HL-60/S4 (cell line): Measurements from ENCODE around the gene SEC11C.

ENCODE experiments used
- in situ Hi-C: fragments of 300-500 bp; cut with MboI; formaldehyde crosslinking; loops from 2 replicates; pipeline ENCODE4 v1.14.3; 2022; ENCODE audit warnings: low sequenced_read_pairs

SEC11C gene

DNA sequence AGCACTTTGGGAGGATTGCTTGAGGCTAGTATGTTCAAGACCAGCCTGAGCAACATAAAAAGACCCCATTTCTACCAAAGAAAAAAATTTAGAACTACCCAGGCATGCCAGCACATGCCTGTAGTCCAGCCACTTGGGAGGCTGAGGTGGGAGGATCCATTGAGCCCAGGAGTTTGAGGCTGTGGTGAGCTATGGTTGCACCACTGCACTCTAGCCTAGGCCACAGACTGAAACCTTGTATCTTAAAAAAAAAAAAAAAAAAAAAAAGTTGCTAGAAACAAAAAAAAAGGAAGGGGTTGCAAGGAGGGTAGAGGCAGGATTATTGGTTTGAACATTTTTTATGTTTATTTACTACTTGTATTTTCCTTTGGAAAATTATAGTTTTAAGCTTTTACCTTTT, 4.8 kb downstream of the SEC11C start:
- in situ Hi-C loops, result no loop called here

DNA sequence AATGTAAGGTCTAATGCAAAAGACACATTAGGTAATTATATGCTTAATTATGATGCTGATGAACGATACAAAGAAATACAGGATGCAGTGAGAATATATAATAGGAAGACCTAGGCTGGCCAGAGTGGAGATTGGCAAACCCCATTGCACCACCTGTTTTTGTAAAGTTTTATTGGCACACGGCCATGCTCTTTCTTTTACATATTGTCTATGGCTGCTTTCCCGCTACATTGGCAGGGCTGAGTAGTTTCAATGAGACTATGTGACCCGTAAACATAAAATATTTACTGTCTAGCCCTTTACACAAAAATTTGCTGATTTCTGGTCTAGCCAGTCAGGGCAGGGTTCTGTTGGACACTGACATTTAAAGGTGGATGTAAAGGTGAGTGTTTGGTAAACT, 5.4 kb downstream of the SEC11C start:
- in situ Hi-C loops, result no loop called here

DNA sequence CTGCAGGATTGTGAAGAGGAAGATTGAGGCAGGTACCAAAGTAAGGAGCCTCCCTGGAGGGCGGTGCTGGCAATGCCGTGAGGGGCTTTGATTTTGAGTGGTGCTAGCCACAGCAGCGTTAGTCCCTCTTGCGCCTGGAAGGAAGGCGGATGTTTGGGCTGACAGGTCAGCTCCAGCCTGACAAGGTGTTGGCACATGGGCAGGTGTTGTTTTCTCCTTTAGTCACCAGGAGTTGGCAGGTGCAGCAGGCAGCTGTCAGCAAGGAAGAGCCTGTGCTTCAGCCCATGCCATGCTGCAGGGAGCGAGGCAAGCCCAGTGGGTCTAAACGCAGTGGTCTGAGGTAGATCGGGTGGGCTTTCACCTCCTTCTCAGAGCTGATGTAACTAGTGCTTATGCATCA, 8.5 kb downstream of the SEC11C start:
- in situ Hi-C loops, result no loop called here

DNA sequence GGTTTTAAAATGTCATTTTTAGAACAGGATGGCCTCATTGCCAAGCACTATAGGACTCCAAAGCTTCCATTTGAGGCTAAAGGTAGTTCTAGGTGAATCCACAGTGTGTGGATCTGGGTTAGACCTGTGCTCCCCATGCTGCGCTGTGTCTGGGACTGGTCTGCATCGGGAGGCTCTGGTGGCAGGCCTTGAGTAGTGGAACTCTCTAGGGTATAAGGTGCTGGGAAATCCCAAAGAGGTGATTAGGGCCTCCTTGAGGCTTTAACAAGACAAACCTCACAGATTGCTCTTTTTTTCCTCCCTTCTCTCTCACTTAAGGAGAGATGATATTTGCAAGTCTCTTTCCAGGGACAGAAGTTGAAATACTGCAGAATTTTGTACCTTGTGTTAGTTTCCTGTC, 9.3 kb downstream of the SEC11C start:
- in situ Hi-C loops, result no loop called here

DNA sequence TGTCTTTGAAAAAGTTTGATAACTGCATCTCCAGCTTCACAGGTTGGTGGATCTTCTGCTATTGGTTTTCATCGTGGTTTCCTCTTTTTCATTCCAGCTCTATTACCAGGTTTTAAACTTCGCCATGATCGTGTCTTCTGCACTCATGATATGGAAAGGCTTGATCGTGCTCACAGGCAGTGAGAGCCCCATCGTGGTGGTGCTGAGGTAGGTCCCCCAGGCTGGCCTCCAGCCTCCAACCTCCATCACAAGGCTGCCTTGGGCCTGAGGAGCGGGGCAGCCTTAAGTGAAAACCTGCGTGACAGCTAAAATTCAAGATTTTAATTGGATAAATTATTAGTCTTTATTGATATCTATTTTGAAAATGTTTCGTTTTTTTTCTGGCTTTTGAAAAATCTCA, 9.7 kb downstream of the SEC11C start:
- in situ Hi-C loops, result no loop called here

DNA sequence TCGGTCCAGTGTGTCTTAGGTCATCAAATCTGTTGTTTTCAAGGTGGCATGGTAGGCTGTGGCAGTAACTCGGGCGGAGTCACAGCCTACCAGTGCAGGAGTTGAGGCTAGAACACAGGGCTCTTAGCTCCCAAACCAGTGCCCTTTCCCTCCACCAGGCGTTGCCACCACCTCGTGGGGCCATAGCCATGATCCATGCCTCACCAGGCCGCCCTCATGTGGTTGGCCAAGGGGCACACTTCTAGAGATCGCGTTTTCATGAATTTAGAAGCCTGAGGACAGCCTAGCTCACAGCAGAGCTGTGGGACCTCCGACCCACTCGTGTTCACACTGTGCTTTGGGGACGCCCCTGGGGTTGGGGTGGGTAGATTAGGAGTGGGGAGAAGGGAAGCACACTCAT, 10.6 kb downstream of the SEC11C start:
- in situ Hi-C loops, result no loop called here

DNA sequence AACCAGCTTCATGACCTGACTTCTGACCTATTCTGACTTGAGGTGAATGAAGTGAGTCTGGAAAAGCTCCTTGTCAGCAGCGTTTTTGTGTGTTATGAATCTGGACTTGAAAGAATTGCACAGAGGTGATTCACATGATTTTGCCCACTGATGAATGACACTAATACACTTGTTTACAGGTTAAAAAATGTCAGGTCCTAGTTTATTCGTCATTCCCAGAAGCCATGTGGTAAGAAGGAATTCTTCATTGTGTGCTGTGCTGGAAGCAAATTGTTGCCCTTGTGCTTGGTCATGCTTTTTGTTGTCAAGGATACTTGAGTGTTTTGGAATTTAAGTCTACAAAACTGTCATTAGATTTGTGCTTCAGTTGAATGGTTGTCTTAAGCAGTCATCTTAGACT, 15.5 kb downstream of the SEC11C start:
- in situ Hi-C loops, result no loop called here

DNA sequence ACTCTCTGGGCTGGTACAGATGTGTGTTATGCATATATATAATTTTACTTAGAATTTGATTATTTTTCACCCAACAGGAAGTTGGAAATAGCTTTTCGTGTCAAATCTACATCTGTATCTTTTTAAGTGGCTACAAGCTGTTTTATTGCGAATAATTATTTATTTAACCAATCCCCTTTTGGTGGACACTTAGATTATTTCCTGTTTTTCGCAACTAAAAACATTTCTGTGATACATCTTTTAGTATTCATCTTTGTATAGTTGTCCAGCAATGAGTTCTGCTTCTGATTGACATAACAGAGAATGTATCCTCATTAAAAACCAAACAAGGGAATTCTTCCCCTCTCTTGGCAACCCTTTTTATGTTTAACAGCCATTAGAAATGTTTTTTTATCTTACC, 16.6 kb downstream of the SEC11C start:
- in situ Hi-C loops, result no loop called here

DNA sequence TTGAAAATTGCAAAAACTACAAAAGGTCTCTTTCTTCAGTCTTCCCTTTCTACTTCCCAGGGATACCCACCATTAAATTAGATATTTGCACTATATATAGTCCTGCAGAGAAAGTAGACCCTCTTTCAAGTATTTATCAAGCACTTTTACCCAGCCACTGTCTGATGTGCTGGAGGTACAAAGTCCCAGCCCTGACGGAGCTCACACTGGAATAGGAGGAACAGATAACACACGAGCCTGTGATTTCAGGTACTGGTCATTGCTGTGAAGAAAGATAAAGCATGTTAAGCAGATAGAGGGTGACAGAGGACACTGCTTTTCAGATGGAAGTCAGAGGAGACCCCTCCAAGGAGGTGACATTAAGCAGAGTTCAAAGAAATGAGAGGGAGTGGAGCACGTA, 19.6 kb downstream of the SEC11C start:
- in situ Hi-C loops, result no loop called here

DNA sequence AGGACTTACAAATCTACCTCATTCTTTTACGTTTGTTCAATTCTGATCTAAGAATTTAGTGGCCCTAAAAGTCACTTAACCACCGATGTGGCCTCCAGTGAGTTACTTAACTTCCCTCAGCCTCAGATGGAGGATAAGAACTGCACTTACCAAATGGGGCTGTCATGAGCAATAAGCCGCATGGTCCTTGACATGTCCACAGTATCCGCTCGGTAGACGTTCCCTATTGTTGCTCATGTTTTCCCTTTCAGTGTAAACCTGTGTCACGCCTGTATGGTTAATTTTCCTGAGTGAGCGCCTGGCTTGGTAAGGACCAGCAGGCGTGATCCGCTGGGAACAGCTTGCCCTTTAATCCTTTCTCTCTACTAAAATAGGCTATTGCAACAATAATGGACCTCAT, 20.3 kb downstream of the SEC11C start:
- in situ Hi-C loops, result no loop called here

DNA sequence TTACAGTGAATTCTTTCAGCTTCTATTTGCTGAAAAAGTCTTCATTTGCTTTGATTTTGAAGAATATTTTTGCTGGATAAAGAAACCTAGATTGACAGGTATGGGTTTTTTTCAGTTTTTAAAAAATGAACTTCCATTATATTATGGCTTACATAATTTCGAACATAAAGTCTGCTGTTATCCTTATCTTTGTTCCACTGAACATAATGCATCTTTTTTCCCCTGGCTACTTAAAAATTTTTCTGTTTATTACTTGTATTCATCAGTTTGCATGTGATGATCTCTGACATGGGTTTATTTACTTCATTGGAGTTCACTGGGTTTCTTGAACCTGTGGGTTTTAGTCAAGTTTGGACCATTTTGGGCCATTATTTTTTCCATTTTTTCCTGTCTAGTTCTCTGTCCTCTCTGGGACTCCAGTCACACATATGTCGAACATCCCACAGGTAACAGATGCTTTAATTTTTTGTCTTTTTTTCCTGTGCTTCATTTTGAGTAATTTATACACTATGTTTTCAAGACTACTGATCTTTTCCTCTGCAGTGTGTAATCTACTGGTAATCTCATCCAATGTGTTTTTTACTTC, 33.1 kb downstream of the SEC11C start:
- in situ Hi-C loops, result no loop called here

DNA sequence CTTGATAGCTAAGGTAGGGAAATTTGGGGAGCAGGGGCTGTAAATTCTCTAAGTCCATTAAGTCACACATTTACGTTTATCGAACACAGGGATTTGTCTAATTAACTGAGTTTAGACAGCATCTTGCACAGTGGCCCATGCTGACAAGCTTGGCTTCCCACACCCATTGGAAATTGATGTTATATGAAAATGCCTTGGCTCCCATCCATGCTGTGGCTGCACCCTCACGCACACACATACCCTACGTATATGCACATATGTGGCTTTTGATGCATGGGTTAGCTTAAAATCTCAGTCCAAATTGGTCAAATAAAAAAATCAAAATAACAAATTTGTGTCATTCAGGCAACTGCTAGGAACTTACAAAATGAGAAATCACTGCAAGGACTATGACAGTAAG, 37.8 kb downstream of the SEC11C start:
- in situ Hi-C loops, result no loop called here

DNA sequence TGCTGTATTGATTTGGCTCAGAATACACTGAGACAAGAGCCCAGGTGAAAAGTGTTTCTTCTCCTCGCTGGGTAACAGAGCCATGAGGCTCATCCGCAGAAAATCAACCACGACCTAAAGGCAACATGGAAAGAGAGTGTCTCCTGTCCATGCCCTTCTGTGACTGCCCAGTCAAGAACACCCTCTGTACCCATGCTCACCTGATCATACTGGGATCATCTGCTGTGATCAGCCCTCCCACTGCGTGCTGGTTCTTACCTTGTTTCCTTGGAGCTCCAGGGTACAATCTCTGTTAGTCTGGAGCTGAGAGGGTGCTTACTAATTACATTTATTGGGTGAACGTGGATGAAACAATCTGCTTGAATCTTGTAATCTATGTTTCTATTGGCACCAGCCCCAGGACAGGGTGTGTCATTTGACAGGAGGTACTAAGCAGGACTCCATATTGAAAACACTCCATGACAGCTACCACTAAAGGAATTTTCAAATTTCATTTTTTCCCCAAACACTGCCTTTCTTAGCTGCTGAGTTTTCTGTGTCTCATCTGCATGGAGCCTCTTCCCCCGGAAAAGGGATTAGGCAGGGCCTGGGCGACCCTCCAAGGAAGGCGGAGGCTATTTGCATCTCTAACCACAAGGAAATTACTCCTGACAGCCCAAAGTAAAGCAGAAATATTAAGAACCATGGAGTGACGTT, 40.6 kb downstream of the SEC11C start:
- in situ Hi-C loops, result no loop called here

DNA sequence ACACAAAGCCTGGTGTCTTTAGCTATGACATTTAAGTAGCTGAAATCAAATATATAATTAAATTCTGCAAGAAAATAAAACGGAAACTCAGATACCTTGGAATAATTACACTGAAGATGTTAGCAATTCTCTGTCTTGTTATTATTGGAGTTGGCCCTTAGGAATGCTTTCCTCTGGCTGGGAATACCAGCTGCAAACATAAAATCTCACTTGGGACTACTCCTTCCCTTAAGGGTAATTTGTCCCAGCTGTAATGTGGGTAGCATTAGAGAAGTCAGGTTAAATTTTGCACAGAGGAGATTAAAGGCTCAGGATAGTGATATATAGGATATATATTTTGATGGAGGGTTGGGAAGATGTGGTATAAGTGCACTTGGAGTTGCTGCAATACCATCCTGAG, 43.0 kb downstream of the SEC11C start:
- in situ Hi-C loops, result no loop called here

DNA sequence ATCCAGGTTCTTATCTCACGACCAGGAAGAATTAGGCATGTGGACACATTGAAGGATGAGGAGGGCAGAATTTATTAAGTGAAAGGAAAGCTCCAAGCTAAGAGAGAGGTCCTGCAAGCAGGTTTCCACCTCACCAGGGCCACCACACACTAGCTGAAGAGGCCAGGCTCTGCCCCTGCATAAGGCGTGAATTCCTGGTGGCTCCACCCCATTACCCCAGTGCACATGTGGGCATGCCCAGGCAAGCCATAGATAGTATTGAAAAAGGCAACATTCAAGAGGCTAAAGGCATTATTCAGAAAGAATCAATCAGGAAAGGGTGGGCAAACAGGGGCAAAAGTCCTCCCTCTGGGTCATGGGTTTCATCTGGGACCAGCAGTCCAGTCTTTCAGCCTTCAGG, 49.3 kb downstream of the SEC11C start:
- in situ Hi-C loops, result no loop called here

DNA sequence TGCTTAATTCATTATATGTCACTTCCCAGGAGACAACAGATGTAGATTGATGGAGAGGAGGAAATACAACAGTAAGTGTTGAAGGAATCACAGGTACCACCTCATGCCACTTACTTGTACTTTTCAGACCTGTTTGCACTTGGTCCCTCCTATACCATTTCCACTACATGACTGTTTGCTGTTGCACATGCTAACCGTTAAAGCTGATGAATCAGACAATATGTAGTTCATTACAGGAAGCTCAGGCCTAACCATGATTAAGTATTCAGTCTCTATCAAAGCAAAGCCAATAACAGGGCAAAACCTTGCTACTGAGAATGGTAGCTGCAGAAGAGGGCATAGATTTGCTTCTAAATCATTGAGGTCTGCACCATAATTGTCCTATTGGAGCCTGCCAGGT, 50.1 kb downstream of the SEC11C start:
- in situ Hi-C loops, result no loop called here

DNA sequence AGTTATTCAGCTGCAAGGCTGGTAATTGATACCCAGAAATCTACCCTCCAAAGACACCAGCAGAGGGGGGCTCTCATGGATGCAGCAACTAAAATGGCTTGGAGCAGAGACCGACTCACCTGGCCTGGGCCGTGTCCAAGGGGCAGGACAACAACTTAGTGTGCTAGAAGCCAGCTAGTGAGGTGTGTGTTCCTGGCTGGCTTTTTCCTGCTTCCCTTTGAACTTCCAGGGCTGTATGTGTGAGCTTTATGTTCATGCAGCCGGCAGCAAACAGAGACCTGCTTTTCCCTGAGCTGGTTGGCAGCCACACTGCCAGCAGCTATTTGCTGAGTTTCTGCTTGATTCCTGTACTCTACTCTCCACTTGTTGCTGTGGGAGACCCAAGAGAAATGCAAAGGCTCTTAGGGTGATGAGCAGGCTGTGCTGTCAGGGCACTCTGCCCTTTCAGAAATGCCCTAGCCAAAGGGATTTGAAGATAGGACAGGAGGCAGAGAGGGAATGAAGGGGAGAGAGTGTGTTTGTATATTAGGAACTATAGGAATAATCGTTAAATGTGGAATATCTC, 56.6 kb downstream of the SEC11C start:
- in situ Hi-C loops, result no loop called here

DNA sequence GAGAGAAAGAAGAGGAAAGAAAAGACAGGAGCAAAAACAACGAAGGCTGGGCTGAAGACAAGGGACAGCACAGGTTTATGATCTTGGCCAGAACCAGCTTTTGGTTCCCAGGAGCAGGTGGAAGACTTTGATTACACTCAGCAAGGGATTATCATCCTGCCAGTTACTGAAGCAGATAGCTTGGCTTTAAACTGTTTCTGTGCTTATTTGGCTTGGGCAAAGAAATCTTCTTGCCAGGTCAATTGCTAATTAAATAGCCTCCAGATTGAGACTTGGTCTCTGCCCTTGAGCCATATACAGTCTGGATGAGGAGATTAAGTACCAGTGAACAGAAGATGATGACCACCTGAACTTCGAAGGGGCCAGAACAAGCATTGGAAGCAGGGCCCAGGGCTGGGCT, 58.0 kb downstream of the SEC11C start:
- in situ Hi-C loops, result no loop called here

DNA sequence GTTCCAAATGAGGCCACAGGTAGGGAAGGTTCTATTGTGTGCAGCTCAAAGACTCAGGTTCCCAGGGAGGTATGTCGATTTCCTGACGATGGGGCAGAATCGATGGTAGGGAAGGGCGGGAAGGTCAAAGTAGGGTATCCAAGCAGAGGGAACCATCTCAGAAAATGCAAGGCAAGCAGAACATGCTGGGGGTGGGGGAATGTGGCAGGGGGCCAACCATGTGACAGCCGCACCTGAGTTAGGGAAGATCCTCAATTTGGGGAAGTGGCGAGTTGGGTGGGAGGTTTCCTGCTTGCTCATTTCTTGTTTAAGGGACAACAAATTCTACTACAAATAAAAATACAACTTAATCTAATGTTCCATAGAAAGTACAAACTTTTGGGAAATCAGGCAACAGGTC, 58.5 kb downstream of the SEC11C start:
- in situ Hi-C loops, result no loop called here

DNA sequence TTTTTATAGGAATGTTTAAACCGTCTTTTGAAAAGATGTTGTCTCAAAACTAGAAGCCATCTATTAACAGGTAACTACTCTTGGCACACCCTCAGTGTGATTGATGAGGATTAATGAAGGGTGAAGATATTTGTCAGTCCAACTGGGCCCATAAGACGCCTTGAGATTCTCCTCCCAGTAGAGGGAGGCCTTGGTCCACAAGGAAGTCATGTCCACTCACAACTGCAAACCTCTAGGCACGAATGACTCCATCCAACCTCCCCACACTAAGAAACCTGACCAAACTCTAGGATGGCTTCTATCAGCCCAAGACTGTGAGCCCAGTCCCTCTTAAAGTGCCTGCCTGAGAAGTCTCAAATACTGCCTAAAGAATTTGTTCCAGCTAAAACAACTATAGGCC, 61.1 kb downstream of the SEC11C start:
- in situ Hi-C loops, result no loop called here

DNA sequence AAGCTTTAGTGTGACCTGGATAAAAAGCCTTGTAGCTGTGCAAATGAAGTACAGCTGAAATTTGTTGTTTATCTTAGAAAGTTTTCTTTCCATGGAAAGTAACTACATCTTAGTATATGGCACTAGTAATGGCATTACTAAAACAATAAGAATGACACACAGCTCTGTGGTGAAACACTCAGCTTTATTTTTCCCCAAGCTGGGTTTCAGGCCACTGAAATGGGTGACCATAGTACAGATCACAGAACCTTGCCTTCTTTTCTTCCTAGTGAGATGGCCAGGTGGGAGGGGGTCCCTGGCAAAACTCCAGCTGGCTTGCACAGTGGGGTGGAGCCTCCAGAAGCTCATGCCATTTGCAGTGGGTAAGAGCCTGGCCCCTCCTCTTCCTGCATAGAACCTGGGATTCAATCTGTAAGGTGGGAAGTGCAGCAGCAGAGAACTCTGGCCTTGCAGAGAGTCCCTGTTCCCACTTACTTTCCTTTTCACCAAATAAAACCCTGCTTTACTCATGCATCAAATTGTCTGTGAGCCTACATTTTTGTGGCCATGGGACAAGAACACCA, 62.7 kb downstream of the SEC11C start:
- in situ Hi-C loops, result no loop called here

DNA sequence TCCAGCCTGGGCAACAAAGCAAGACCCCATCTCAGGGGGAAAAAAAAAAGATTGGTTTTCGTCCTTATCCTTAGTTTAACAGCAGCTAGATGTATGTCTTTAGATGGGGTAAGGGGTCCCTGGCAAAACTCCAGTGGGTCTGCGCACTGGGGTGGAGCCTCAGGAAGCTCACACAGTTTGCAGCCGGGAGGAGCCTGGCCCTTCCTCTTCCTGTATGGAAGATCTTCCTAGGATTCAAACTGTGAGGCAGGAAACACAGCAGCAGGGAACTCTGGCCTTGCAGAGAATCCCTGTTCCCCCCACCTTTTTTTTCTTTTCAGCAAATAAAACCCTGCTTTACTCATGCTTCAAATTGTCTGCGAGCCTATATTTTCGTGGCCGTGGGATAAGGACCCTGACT, 67.8 kb downstream of the SEC11C start:
- in situ Hi-C loops, result no loop called here
